Activated CD8-positive, alpha-beta T cell treated with anti-CD3 and anti-CD28 coated beads for 36 hours (primary cell): Measurements from ENCODE around the gene RAD51B. TPM values are rescaled to one million over a fixed set of nuclear protein-coding genes. Genes with fewer than 3 reads are reported as not detected.
"Not testable (repeated sequence)": the region's sequence is repeated elsewhere in the genome, so short reads cannot be mapped to it uniquely, and the experiment has no call there.

Experiments
- ATAC-seq: fragments of 200-7000 bp; cut with Tn5 transposase; one replicate; pipeline ENCODE4 v1.10.0; 2021; ENCODE audit warnings: mild to moderate bottlenecking, moderate library complexity
- CTCF ChIA-PET: fragments of 350-600 bp; sonication (Branson Sonifier 250); formaldehyde crosslinking; loops from one replicate; lab custom pipeline; 2021; ENCODE audit warnings: antibody characterized with exemption; lab: Charles Lee
- POLR2A ChIA-PET: fragments of 350-600 bp; sonication (Branson Sonifier 250); formaldehyde crosslinking; loops from one replicate; lab custom pipeline; 2021; ENCODE audit warnings: antibody characterized with exemption; lab: Charles Lee
- DNase-seq: peaks from one replicate; pipeline ENCODE4 v3.0.0-alpha.2; 2020
- H3K27ac Mint-ChIP-seq: one replicate; pipeline ENCODE4 v1.8.0; 2021; ENCODE audit warnings: mild to moderate bottlenecking, mixed read lengths
- H3K27me3 Mint-ChIP-seq: one replicate; pipeline ENCODE4 v1.8.0; 2021; ENCODE audit warnings: mixed read lengths
- H3K36me3 Mint-ChIP-seq: one replicate; pipeline ENCODE4 v1.8.0; 2021; ENCODE audit warnings: low read depth, mixed read lengths
- H3K4me1 Mint-ChIP-seq: one replicate; pipeline ENCODE4 v1.8.0; 2021; ENCODE audit warnings: low read depth, mixed read lengths
- H3K4me3 Mint-ChIP-seq: one replicate; pipeline ENCODE4 v1.8.0; 2021; ENCODE audit warnings: mild to moderate bottlenecking, moderate library complexity, mixed read lengths
- H3K9me3 Mint-ChIP-seq: one replicate; pipeline ENCODE4 v1.8.0; 2021; ENCODE audit warnings: mixed read lengths
- CTCF ChIP-seq: fragments of 200-600 bp; IDR thresholded peaks from one replicate; pipeline ENCODE4 v1.8.0; 2022; ENCODE audit warnings: antibody characterized with exemption, mild to moderate bottlenecking
- intact Hi-C: fragments of 100-400 bp; cut with micrococcal nuclease; formaldehyde crosslinking; loops from one replicate; pipeline ENCODE4 v1.10.0; 2022
- total RNA-seq, 2 experiments: library from RNA; stranded (reverse); gene quantifications; one replicate each; pipeline ENCODE4 v1.2.3, GENCODE V29; 2021

RAD51B gene
- total RNA-seq, 2 experiments from 2014 or later: 38.2 to 40.6 TPM

- ATAC-seq (no peak), DNase-seq (no peak)
- ChIA-PET CTCF (no interaction called here), POLR2A (no interaction called here)
- intact Hi-C loops: no loop called here
- H3K27ac Mint-ChIP-seq: no peak overlapping the region
- H3K9me3 Mint-ChIP-seq: no peaks in the 10 kb centered on the region
- peaks cover 2% of the 10 kb centered on the region for H3K36me3 Mint-ChIP-seq
- no peak overlapping the region for H3K4me3 Mint-ChIP-seq
- TF ChIP-seq CTCF: no peak
- no peaks in the 10 kb centered on the region for H3K27me3 Mint-ChIP-seq
- H3K4me1 Mint-ChIP-seq: no peaks in the 10 kb centered on the region
These were observed 168.0 kb downstream of the RAD51B start for GRCh38 chr14:67987606-67988005.

DNA sequence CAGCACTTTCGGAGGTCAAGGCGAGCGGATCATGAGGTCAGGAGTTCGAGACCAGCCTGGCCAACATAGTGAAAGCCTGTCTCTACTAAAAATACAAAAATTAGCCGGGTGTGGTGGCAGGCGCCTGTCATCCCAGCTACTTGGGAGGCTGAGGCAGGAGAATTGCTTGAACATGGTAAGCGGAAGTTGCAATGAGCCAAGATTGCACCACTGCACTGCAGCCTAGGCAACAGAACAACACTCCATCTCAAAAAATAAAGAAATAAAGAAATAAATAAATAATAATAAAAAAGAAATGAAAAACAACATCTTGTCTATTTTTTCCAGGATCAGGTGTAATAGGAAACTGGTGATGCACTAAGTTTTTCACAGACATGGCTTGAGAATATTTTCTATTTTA is 168.6 kb downstream of the RAD51B start:
- DNase-seq, H3K9me3 Mint-ChIP-seq, CTCF ChIA-PET, POLR2A ChIA-PET, H3K36me3 Mint-ChIP-seq, H3K27ac Mint-ChIP-seq, intact Hi-C loops, ATAC-seq, H3K4me1 Mint-ChIP-seq, H3K27me3 Mint-ChIP-seq, H3K4me3 Mint-ChIP-seq: not testable (repeated sequence)

DNA sequence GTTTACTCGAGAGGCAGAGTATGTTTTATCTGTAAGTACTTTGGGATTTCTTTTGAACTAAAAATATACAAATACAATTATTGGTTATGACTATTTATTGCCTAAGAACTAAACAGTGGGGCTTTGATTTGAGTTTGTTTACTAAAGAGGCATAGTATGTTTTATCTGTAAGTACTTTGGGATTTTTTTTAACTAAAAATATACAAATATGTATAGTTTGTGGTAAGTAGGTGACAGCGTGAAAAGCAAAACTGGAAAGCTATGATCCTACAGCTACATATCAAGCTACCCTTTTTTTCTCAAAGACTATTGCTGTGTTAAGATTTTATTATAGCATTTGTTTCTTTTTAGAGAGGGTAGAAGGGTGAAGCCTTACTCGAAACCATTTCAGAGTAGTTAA is 171.0 kb downstream of the RAD51B start:
- no peaks in the 10 kb centered on the region for H3K4me1 Mint-ChIP-seq
- TF ChIP-seq CTCF: no peak
- DNase-seq (no peak), ATAC-seq (no peak)
- no peak overlapping the region for H3K4me3 Mint-ChIP-seq
- ChIA-PET CTCF (no interaction called here), POLR2A (no interaction called here)
- H3K9me3 Mint-ChIP-seq: no peaks in the 10 kb centered on the region
- no peak overlapping the region for H3K27ac Mint-ChIP-seq
- no peaks in the 10 kb centered on the region for H3K27me3 Mint-ChIP-seq
- H3K36me3 Mint-ChIP-seq: peaks cover 2% of the 10 kb centered on the region
- intact Hi-C loops: no loop called here

DNA sequence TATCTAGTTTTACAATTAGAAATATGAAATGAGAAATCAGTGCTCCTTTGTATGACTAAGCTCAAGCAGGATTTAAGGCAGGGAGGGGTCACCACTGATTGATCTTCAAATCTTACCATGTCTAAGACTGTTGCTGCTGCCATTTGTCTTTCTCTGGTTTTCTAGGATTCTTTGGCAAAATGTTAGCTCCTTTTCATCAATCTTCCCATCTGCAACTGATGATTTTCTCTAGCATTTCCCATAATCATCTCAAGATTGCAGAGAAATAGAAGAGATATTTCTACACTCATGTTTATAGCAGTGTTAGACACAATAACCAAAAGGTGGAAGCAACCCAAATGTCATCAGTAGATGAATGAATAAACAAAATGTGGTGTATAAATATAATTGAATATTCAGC is 175.0 kb downstream of the RAD51B start:
- Mint-ChIP-seq H3K9me3 (no peaks in the 10 kb centered on the region), H3K4me3 (no peak overlapping the region), H3K36me3 (no peaks in the 10 kb centered on the region), H3K4me1 (no peaks in the 10 kb centered on the region), H3K27ac (no peak overlapping the region), H3K27me3 (no peaks in the 10 kb centered on the region)
- intact Hi-C loops: no loop called here
- no peak for TF ChIP-seq CTCF
- POLR2A ChIA-PET: no interaction called here
- DNase-seq (no peak), ATAC-seq (no peak)
- CTCF ChIA-PET: interaction anchor here (0.7 to 1.1 kb wide), 2 partner anchors 45 to 49 kb away, joined by 3 to 4 read pairs; no protein-coding TSS in a partner anchor

DNA sequence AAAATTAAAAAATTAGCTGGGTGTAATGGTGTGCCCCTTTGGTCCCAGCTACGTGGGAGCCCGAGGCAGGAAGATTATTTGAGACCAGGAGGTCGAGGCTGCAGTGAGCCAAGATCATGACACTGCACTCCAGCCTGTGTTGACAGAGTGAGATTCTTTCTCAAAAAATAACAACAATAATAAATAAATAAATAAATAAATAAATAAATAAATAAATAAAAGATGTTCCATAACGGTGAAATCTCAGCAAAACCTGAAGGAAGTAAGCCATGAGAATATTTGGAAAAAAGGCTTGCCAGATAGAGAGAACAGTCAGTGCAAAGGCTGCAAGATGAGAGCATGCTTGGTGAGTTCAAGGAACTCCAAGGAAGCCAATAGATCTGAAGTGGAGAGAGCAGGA is 176.7 kb downstream of the RAD51B start:
- Mint-ChIP-seq H3K27ac (no peak overlapping the region), H3K27me3 (no peaks in the 10 kb centered on the region), H3K36me3 (no peaks in the 10 kb centered on the region), H3K4me1 (no peaks in the 10 kb centered on the region), H3K4me3 (no peak overlapping the region), H3K9me3 (no peaks in the 10 kb centered on the region)
- DNase-seq (no peak), ATAC-seq (no peak)
- intact Hi-C loops: no loop called here
- ChIA-PET POLR2A (no interaction called here), CTCF (no interaction called here)
- no peak for TF ChIP-seq CTCF

- ATAC-seq (no peak), DNase-seq (no peak)
- intact Hi-C loops: no loop called here
- ChIA-PET POLR2A (no interaction called here), CTCF (no interaction called here)
- no peak for TF ChIP-seq CTCF
- Mint-ChIP-seq H3K27me3 (no peaks in the 10 kb centered on the region), H3K4me1 (no peaks in the 10 kb centered on the region), H3K27ac (no peak overlapping the region), H3K9me3 (no peaks in the 10 kb centered on the region), H3K36me3 (no peaks in the 10 kb centered on the region), H3K4me3 (no peak overlapping the region)
These were observed 179.3 kb downstream of the RAD51B start for GRCh38 chr14:67998834-67999233.
